ENCODE results near the gene KRT1.

GRCh38 chr12:52666471-52666870 lies 13.7 kb downstream of the KRT1 start:
- TF ChIP-seq EP300 (IDR thresholded peaks at IDR 0.05), result no peak
- TF ChIP-seq POLR2A (IDR thresholded peaks at IDR 0.05), result no peak
